Uterus (tissue), 4 donors: ENCODE data around the gene ARHGEF4. TPM values are rescaled to one million over a fixed set of nuclear protein-coding genes. Genes with fewer than 3 reads are reported as not detected.

Experiments used
- DNase-seq, 2 donors: peaks; one replicate each; pipeline ENCODE4 v3.0.0-alpha.2; 2019 to 2020
- H3K27ac ChIP-seq, 2 donors: fragments of 200-600 bp; sonication (generic); 1 replicate in 1 of 2; 2 replicates in 1 of 2; pipeline ENCODE4 v1.5.1; 2016 to 2018
- H3K27me3 ChIP-seq, 2 donors: fragments of 200-600 bp; sonication (generic); one replicate each; pipeline ENCODE4 v1.5.1; 2018 to 2019; ENCODE audit warnings: control low read depth in 1 of 2
- H3K36me3 ChIP-seq, 2 donors: fragments of 200-600 bp; sonication (generic); one replicate each; pipeline ENCODE4 v1.5.1; 2019; ENCODE audit warnings: control low read depth in 1 of 2
- H3K4me1 ChIP-seq, 2 donors: fragments of 200-600 bp; sonication (generic); one replicate each; pipeline ENCODE4 v1.5.1; 2018 to 2019; ENCODE audit warnings: control low read depth in 1 of 2
- H3K4me3 ChIP-seq, 2 donors: fragments of 200-600 bp; sonication (generic); 1 replicate in 1 of 2; 2 replicates in 1 of 2; pipeline ENCODE4 v1.5.1; 2018 to 2019; ENCODE audit warnings: mild to moderate bottlenecking in 1 of 2
- H3K9me3 ChIP-seq, 2 donors: fragments of 200-600 bp; sonication (generic); one replicate each; pipeline ENCODE4 v1.5.1; 2019; ENCODE audit warnings: control low read depth in 1 of 2
- POLR2A ChIP-seq, 2 donors: fragments of 450-650 bp; IDR thresholded peaks; one replicate each; pipeline ENCODE4 v1.6.1; 2016; ENCODE audit warnings: antibody characterized with exemption in 2 of 2, mild to moderate bottlenecking in 1 of 2, moderate library complexity in 1 of 2
- intact Hi-C: fragments of 100-400 bp; cut with DNase I; formaldehyde crosslinking; loops from one replicate; pipeline ENCODE4 v1.15.1; 2023; ENCODE audit warnings: low total_unique reads
- total RNA-seq, 4 donors: library from RNA; depleted of rRNA in 3 of 4; stranded (reverse); fragments of >200 nt in 3 of 4; gene quantifications; one replicate each; pipeline versions ENCODE4 v1.1.0 to v1.2.4, GENCODE V29; 2014 to 2023
- TF ChIP-seq, protein P1 (sequence below), 4 experiments: fragments of 200-600 bp in 2 of 4; fragments of 450-650 bp in 2 of 4; sonication (generic) in 2 of 4; IDR thresholded peaks; one replicate each; pipeline ENCODE4 v1.5.1; 2016 to 2019; ENCODE audit warnings: antibody characterized with exemption in 4 of 4, mild to moderate bottlenecking in 2 of 4, moderate library complexity in 1 of 4
- donor health status: DM: yes; HTN: yes; CAD: no.

ARHGEF4 gene
- total RNA-seq, 4 donors from 2014 or later = 1.8 to 26.2 (median 9.6) TPM

DNA sequence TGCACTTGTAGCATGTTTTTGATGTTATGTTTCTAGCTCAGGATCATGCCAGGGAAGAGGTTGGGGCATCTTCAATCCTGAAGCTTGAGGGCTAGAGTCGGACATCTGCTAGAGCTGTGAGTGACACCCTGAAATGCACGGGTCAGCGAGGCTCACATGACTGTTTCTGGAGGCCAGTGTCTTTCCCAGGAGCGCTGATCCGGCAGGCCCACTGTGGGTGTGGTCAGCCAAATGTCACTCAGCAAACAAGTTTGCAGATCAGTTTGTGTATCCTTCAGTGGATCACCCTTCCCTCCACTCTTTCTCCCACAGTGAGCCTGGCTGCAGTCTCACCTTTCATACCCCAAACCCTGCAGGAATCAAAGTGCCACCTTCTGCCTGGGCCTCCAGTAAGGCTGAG lies 23.0 kb upstream of the ARHGEF4 start:
- Histone ChIP-seq H3K36me3 (no peaks in the 10 kb centered on the region), H3K4me3 (no peak overlapping the region), H3K27ac (no peak overlapping the region), H3K4me1 (no peaks in the 10 kb centered on the region), H3K9me3 (no peaks in the 10 kb centered on the region), H3K27me3 (no peaks in the 10 kb centered on the region)
- TF ChIP-seq, protein P1, sequence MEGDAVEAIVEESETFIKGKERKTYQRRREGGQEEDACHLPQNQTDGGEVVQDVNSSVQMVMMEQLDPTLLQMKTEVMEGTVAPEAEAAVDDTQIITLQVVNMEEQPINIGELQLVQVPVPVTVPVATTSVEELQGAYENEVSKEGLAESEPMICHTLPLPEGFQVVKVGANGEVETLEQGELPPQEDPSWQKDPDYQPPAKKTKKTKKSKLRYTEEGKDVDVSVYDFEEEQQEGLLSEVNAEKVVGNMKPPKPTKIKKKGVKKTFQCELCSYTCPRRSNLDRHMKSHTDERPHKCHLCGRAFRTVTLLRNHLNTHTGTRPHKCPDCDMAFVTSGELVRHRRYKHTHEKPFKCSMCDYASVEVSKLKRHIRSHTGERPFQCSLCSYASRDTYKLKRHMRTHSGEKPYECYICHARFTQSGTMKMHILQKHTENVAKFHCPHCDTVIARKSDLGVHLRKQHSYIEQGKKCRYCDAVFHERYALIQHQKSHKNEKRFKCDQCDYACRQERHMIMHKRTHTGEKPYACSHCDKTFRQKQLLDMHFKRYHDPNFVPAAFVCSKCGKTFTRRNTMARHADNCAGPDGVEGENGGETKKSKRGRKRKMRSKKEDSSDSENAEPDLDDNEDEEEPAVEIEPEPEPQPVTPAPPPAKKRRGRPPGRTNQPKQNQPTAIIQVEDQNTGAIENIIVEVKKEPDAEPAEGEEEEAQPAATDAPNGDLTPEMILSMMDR (IDR thresholded peaks at IDR 0.05) = no peak
- no peak for TF ChIP-seq POLR2A (IDR thresholded peaks at IDR 0.05)
- intact Hi-C loops = no loop called here
- DNase-seq = no peak

DNA sequence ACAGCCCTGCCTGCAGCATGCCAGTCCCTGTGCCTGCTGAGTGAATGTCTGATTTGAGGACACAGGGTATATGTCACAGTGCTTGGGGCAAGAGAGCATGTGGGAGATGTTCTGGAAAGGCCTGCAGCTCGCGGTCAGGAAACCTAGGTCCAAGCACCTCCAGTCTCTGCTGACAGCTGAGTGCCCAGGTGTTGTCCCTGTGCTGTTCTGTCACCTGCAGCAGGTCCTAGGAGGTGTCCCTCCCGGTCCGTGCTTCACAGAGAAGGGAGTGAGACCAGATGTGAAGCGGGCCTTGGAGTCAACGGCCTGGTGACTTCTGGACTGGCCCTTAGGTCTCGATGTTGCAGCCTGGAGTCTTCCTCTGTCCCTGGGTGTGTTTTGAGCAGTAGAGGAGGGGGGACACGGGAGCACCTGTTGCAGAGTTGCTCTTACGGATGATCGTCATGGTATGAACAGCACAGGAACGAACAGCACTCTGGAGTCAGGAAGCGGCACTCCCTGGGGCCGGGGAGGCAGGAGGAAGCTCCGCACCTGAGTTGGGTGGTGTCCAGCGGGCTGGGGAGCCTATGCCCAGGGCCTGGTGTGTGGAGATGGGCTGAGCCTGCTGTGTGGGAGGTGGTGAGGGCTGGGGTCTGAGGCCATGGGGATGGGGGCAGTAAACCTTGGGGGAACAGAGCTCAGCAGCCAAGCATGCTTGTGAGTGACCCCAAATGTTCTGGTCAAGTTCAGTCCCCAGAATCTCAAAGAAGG lies 21.6 kb upstream of the ARHGEF4 start:
- intact Hi-C loops = no loop called here
- H3K36me3 ChIP-seq = no peaks in the 10 kb centered on the region
- no peak overlapping the region for H3K27ac ChIP-seq
- no peak overlapping the region for H3K4me3 ChIP-seq
- no peaks in the 10 kb centered on the region for H3K27me3 ChIP-seq
- no peak for DNase-seq
- no peak for TF ChIP-seq POLR2A (IDR thresholded peaks at IDR 0.05)
- TF ChIP-seq, protein P1 (IDR thresholded peaks at IDR 0.05) = no peak
- no peaks in the 10 kb centered on the region for H3K4me1 ChIP-seq
- no peaks in the 10 kb centered on the region for H3K9me3 ChIP-seq

DNA sequence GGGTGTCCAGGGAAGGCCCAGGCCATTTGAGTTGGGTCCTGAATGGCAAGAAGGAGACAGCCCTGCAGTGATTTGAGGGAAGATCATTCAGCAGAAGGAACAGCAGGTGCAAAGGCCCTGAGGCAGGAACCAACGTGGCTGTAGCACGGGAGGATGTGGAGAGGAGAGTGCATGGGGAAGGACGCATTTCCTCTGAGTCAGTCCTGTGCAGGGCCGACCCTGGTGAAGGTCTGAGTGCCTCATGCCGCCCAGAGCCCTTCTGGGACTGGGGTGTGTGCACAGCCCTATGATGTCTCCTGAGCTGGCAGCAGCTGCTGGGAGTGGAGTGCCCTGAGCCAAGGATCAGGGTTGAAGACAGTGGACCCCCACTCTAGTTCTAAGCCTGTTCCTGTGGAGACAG lies 17.9 kb upstream of the ARHGEF4 start:
- Histone ChIP-seq H3K4me1 (no peaks in the 10 kb centered on the region), H3K27ac (no peak overlapping the region), H3K36me3 (no peaks in the 10 kb centered on the region), H3K27me3 (no peaks in the 10 kb centered on the region), H3K9me3 (no peaks in the 10 kb centered on the region), H3K4me3 (no peak overlapping the region)
- TF ChIP-seq POLR2A (IDR thresholded peaks at IDR 0.05) = no peak
- TF ChIP-seq, protein P1 (IDR thresholded peaks at IDR 0.05) = no peak
- intact Hi-C loops = no loop called here
- DNase-seq = no peak

DNA sequence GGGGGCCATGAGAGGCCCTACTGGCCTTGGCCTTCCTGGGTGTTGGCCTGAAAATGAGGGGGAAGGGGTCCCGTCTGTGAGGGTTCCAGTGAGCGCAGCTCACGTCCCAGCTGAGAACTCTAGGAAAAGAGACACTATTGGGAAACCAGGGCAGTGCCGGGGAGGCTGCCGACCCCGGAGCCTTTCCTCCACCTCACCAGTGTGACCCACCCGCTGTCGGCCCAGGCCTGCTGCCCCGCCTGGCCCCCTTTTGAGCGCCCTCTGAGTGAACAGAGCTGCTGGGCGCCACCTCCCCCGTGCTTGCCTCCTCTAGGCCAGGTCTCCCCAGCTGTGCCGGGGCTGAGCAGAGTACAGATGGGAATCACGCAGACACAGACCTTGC lies 17.5 kb upstream of the ARHGEF4 start:
- no peaks in the 10 kb centered on the region for H3K4me1 ChIP-seq
- H3K4me3 ChIP-seq = no peak overlapping the region
- TF ChIP-seq, protein P1 (IDR thresholded peaks at IDR 0.05) = no peak
- no peak for TF ChIP-seq POLR2A (IDR thresholded peaks at IDR 0.05)
- intact Hi-C loops = no loop called here
- no peak overlapping the region for H3K27ac ChIP-seq
- no peaks in the 10 kb centered on the region for H3K9me3 ChIP-seq
- no peak for DNase-seq
- H3K36me3 ChIP-seq = no peaks in the 10 kb centered on the region
- no peaks in the 10 kb centered on the region for H3K27me3 ChIP-seq

DNA sequence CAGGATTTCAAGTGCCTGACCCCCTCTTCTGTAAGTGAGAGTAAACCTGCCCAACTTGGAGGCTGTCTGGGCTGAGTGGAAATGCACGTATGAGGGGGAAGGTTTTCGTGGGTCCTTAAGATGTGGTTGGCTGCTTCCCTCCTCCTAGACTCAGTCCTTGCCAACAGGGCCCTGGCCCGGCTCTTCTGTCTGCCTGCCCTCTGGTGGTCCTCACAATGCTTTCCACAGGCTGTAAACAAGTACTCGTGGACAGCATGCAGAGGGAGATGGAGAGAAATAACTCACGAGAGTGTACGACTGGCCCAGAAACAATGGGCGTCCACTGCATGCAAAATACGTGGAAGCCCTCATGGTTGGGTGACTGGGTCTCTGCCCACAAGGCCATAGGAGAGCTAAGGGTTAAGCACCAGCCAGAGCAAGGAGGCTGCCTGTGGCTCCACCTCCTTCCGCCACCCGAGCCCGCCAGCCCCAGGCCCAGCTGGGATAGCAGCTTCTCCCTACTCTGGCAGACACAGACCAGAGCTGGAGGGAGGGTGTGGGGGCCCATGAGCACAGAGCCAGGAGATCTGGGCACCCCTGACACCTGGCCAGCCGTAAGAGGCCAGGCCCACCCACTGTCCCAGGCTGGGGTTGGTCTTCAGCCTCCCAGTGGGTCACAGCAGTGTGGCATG lies 17.0 kb upstream of the ARHGEF4 start:
- Histone ChIP-seq H3K9me3 (no peaks in the 10 kb centered on the region), H3K27ac (no peak overlapping the region), H3K36me3 (no peaks in the 10 kb centered on the region), H3K4me1 (no peaks in the 10 kb centered on the region), H3K4me3 (no peak overlapping the region), H3K27me3 (no peaks in the 10 kb centered on the region)
- TF ChIP-seq, protein P1 (IDR thresholded peaks at IDR 0.05) = no peak
- no peak for TF ChIP-seq POLR2A (IDR thresholded peaks at IDR 0.05)
- intact Hi-C loops = no loop called here
- DNase-seq = no peak
